22Rv1 (cell line): Measurements from ENCODE around the gene MORN1.

Source experiments
- H3K27ac ChIP-seq: fragments of 450-650 bp; 2 replicates; pipeline ENCODE4 v1.5.1; 2017
- CTCF ChIP-seq: fragments of 450-650 bp; IDR thresholded peaks from 2 replicates; pipeline ENCODE4 v1.5.1; 2017; ENCODE audit warnings: mild to moderate bottlenecking
- ZFX ChIP-seq: fragments of 450-650 bp; IDR thresholded peaks from 2 replicates; pipeline ENCODE4 v1.6.1; 2017; ENCODE audit warnings: antibody characterized with exemption, borderline replicate concordance

MORN1 gene

GRCh38 chr1:2356911-2357845, 34.2 kb downstream of the MORN1 start:
- H3K27ac ChIP-seq: no peak overlapping the region
- no peak for TF ChIP-seq ZFX

GRCh38 chr1:2356401-2356800, 35.0 kb downstream of the MORN1 start:
- H3K27ac ChIP-seq: no peak overlapping the region
- TF ChIP-seq ZFX: no peak
- TF ChIP-seq CTCF: no peak

- TF ChIP-seq ZFX: no peak
- no peak for TF ChIP-seq CTCF
- H3K27ac ChIP-seq: no peak overlapping the region
Observed at GRCh38 chr1:2355373-2356261, 35.7 kb downstream of the MORN1 start.

- TF ChIP-seq ZFX (no peak), CTCF (no peak)
- no peak overlapping the region for H3K27ac ChIP-seq
Observed at GRCh38 chr1:2354511-2355372, 36.6 kb downstream of the MORN1 start.

- no peak overlapping the region for H3K27ac ChIP-seq
- TF ChIP-seq CTCF (no peak), ZFX (no peak)
Observed at GRCh38 chr1:2353551-2354438, 37.6 kb downstream of the MORN1 start.

GRCh38 chr1:2352897-2353550, 38.3 kb downstream of the MORN1 start:
- TF ChIP-seq CTCF (no peak), ZFX (no peak)
- no peak overlapping the region for H3K27ac ChIP-seq
